GM10266 (cell line): ENCODE data around the gene COPS2.
"Not testable (repeated sequence)": the region's sequence is repeated elsewhere in the genome, so short reads cannot be mapped to it uniquely, and the experiment has no call there.

Source experiments
- DNase-seq: peaks from one replicate; pipeline ENCODE4 v3.0.0; 2012; ENCODE audit errors: extremely low spot score
- TF ChIP-seq, protein P1 (sequence below): IDR thresholded peaks from 2 replicates; pipeline ENCODE4 v1.5.1; 2012; ENCODE audit warnings: mild to moderate bottlenecking, low read depth; ENCODE audit not compliant: control insufficient read depth, insufficient read depth; ENCODE audit errors: missing control alignments

Gene COPS2

DNA sequence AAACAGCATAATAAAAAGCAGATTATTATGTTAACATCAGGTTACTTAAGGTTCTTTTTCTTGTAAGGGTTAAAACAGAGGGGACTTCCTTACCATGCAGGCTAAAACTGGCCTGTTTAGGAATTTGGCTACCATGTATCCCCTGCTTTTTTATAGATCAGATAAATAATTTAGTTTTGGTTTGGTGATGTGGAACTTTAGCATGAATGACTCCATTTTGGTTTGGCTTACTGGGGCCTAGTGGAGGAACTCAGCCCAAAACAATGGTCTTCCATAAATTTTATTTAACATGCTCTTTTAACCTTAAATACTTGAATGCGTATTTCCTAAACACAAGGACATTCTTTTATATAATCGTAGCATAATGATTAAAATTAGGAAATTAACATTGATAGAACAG is 33.5 kb upstream of the COPS2 start:
- no peak for DNase-seq
- TF ChIP-seq, protein P1, sequence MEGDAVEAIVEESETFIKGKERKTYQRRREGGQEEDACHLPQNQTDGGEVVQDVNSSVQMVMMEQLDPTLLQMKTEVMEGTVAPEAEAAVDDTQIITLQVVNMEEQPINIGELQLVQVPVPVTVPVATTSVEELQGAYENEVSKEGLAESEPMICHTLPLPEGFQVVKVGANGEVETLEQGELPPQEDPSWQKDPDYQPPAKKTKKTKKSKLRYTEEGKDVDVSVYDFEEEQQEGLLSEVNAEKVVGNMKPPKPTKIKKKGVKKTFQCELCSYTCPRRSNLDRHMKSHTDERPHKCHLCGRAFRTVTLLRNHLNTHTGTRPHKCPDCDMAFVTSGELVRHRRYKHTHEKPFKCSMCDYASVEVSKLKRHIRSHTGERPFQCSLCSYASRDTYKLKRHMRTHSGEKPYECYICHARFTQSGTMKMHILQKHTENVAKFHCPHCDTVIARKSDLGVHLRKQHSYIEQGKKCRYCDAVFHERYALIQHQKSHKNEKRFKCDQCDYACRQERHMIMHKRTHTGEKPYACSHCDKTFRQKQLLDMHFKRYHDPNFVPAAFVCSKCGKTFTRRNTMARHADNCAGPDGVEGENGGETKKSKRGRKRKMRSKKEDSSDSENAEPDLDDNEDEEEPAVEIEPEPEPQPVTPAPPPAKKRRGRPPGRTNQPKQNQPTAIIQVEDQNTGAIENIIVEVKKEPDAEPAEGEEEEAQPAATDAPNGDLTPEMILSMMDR = no peak

DNA sequence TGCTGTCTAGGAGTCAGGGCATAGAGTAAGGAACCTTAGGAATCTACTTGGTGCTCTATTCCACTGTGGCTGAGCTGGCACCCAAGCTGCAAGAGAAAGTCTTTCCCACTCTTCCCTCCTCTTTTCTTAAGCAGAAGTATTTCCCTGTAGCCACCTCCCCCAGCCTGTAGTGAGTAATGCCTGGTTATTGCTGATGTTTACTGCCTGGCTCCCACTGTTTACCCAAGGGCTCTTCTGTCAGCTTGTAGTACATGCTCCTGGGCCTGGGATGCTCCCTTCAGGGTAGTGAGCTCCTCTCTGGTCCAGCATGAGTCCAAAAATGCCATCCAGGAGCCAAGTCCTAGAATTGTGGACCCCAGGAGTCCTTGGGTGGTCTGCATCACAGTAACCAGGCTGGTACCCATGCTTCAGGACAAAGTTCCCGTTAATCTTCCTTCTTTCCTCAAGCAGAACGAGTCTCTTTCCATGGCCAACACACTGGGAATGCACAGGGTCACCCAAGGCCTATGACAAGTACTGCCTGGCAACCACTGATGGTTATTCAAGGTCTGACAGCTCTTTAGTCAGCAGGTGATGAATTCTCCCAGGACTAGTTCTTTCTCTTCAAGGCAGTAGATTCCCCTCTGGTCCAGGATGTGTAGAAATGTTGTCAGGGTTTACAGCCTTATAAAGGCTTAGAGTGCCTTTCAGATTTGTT is 32.3 kb upstream of the COPS2 start:
- TF ChIP-seq, protein P1 = no peak
- DNase-seq = no peak

DNA sequence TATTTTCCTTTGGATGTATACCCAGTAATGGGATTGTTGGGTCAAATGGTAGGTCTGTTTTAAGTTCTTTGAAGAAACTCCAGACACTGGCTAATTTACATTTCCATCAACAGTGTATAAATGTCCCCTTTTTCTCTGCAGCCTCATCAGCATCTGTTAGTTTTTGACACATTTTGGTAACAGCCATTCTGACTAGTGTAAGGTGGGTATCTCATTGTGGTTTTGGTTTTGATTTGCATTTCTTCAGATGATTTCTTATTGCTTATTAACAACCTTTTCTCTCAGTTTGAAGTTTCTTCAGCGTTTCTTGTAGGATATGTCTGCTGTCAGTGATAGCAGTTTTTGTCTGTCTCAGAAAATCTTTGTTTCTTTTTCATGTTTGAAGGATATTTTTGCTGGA is 30.1 kb upstream of the COPS2 start:
- TF ChIP-seq, protein P1 = no peak
- no peak for DNase-seq

DNA sequence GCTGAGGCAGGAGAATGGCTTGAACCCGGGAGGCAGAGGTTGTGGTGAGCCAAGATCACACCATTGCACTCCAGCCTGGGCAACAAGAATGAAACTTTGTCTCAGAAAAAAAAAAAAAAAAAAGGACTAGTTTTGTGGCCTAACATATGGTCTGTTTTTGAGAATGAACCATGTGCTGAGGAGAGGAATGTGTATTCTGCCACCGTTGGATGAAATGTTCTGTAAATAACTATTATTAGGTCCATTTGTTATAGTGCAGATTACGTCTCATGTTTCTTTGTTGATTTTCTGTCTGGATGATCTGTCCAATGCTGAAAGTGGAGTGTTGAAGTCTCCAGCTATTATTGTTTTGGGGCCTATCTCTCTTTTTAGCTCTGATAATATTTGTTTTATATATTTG is 28.3 kb upstream of the COPS2 start:
- not testable (repeated sequence) for DNase-seq

DNA sequence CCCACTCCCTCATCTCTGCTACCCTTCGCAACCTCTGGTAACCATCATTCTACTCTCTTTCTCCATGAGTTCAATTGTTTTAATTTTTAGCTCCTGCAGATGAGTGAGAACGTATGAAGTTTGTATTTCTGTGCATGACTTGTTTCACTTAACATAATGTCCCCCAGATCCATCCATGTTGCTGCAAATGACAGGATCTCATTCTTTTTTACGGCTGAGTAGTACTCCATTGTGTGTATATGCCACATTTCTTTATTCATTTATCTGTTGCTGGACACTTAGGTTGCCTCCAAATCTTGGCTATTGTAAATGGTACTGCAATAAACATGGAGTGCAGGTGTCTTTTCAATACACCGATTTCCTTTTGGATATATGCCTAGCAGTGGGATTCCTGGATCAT is 26.7 kb upstream of the COPS2 start:
- DNase-seq = no peak

DNA sequence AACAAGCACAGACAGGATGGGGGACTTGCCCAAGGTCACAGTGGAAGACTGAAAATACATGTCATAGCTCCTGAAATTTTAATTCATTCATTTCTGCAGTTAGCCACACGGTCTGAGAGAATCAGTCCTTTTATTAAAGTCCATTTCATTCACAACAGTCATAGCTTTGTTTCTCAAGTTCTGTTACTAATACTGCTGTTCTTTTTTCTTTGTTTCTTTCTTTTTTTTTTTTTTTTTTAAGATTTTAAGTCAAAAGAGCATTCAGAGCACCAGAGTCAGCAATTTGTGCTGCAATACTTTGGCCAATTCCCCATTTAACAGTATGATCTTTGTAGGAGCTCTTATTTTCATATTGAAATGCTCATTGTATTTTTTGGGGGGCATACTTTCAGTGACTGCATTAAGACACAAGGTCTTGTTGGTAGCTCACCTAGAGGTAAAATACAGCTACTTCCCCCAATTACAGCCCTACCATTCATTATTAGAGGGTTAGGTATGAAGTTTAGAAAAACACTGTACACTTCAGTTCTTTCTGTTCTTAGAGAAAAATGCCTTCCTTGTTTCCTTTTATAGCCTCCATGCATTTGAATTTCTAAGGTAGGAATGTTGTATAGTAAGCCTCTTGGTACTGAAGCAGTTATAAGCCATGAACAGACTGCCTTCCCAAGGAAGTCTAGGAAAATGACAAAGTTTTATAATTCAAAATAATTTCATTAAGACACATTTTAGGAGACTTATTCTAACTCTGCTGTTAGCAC is 24.2 kb upstream of the COPS2 start:
- TF ChIP-seq, protein P1 = no peak
- DNase-seq = no peak

More for the DNA sequence above, 26.7 kb upstream of the COPS2 start:
- TF ChIP-seq, protein P1 = no peak

DNA sequence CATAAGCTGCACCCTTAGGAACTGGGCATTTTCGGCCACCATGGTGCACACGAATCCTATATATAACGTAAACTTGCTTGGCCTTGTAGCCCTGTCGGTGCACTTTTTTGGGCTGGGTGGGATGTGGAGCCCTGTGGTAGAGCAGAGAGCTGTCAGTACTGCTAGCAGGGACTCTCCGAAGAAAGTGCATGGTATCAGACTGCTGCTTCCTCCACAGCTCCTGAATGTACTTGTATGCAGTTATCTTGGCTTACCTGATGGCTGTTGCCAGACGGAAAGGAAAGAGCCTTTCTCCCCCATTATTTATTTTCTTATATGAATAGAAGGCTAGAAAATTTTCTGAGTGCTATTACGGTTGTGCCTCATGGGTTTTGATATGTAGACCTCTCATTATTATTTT is 23.1 kb upstream of the COPS2 start:
- TF ChIP-seq, protein P1 = no peak
- no peak for DNase-seq

DNA sequence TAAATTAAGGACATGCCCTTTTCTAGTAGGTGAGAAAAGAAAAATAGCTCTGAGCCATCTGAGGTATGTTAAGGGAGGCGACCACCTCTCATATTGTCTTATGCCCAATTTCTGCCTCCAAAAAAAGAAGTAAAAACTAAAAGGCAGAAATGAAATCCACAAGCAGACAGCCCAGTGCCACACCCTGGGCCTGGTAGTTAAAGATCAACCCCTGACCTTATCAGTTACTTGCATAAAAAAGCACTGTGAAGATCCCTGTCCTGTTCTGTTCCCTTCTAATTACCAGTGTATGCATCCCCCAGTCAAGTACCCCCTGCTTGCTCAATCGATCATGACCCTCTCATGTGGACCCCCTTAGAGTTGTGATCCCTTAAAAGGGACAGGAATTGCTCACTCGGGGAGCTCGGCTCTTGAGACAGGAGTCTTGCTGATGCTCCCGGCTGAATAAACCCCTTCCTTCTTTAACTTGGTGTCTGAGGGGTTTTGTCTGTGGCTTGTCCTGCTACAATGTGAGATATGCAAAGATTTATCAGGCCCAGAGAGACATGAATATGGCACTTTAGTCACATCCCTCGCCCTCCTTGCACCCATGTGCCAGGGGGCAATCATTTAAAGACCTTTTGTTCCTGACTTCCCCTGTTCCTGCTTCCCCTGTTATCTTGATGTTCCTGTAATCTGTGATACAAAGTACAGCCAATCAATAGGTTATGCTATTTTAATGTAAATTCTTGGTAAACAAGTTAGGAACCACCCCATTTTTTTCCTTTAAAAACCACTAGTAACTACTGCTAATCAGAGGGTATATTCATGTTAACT is 20.4 kb upstream of the COPS2 start:
- DNase-seq = not testable (repeated sequence)
